ENCODE measurements around the gene PAK4.

DNA sequence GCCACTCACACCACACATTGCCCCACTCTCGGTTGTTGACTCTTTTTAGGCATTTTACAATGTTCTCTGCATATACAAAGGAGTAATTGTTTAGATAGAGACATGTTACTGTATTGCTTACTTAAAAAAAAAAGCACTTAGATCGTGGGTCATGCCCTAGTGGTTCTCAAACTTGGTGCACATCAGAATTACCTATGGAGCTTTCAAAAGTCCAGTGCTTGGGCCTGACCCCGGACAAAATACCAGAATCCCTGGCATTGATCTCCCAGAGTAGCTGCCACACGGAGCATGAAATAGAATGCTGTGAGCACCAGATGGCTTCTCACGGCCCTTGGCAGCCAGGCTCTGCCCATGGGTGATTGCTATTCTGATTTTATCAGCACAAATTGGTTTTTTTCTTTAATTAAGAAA is 21.4 kb upstream of the PAK4 start:
- TF ChIP-seq, protein P1, sequence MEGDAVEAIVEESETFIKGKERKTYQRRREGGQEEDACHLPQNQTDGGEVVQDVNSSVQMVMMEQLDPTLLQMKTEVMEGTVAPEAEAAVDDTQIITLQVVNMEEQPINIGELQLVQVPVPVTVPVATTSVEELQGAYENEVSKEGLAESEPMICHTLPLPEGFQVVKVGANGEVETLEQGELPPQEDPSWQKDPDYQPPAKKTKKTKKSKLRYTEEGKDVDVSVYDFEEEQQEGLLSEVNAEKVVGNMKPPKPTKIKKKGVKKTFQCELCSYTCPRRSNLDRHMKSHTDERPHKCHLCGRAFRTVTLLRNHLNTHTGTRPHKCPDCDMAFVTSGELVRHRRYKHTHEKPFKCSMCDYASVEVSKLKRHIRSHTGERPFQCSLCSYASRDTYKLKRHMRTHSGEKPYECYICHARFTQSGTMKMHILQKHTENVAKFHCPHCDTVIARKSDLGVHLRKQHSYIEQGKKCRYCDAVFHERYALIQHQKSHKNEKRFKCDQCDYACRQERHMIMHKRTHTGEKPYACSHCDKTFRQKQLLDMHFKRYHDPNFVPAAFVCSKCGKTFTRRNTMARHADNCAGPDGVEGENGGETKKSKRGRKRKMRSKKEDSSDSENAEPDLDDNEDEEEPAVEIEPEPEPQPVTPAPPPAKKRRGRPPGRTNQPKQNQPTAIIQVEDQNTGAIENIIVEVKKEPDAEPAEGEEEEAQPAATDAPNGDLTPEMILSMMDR (conservative IDR thresholded peaks at IDR 0.05; ENCODE audit: low read depth, low read length), result no peak
- TF ChIP-seq EZH2 (IDR thresholded peaks at IDR 0.05; ENCODE audit: borderline replicate concordance, low read depth, low read length, poor library complexity, severe bottlenecking), result no peak

Measured in A673 (cell line).